OCI-LY1 (cell line): ENCODE results near the gene LIFR.

Experiments used
- H2AFZ ChIP-seq: fragments of 200-600 bp; sonication (generic), shearing (Covaris generic); 2 replicates; pipeline ENCODE4 v1.6.0; 2014; ENCODE audit warnings: antibody characterized with exemption, mild to moderate bottlenecking, low read length
- H3F3A ChIP-seq: fragments of 200-600 bp; sonication (generic), shearing (Covaris generic); 2 replicates; pipeline ENCODE4 v1.6.0; 2014; ENCODE audit warnings: mild to moderate bottlenecking, antibody characterized with exemption, low read length, moderate library complexity; ENCODE audit not compliant: insufficient read depth
- H3K27ac ChIP-seq: fragments of 200-600 bp; sonication (generic); 2 replicates; pipeline ENCODE4 v1.5.1; 2014; ENCODE audit warnings: low read length, mixed run types, mild to moderate bottlenecking, low read depth; ENCODE audit not compliant: poor library complexity, severe bottlenecking
- H3K27me3 ChIP-seq: fragments of 200-600 bp; sonication (generic); 2 replicates; pipeline ENCODE4 v1.6.0; 2014; ENCODE audit warnings: antibody characterized with exemption, mild to moderate bottlenecking, low read length, moderate library complexity; ENCODE audit not compliant: insufficient read depth
- H3K36me3 ChIP-seq: fragments of 200-600 bp; sonication (generic); 2 replicates; pipeline ENCODE4 v1.6.1; 2014; ENCODE audit warnings: mild to moderate bottlenecking, antibody characterized with exemption, low read length, moderate library complexity, mixed read lengths; ENCODE audit not compliant: insufficient read depth
- H3K4me1 ChIP-seq: fragments of 200-600 bp; sonication (generic); 2 replicates; pipeline ENCODE4 v1.5.1; 2014; ENCODE audit warnings: mild to moderate bottlenecking, low read length, moderate library complexity; ENCODE audit not compliant: insufficient read depth, severe bottlenecking
- H3K4me2 ChIP-seq: fragments of 200-600 bp; sonication (generic), shearing (Covaris generic); 2 replicates; pipeline ENCODE4 v1.6.1; 2014; ENCODE audit warnings: low read length
- H3K4me3 ChIP-seq: fragments of 200-600 bp; sonication (generic); 2 replicates; pipeline ENCODE4 v1.5.1; 2014; ENCODE audit warnings: low read length, low read depth, mild to moderate bottlenecking, mixed read lengths; ENCODE audit not compliant: poor library complexity, severe bottlenecking
- H3K79me2 ChIP-seq: fragments of 200-600 bp; shearing (Covaris generic); 2 replicates; pipeline ENCODE4 v1.6.1; 2016; ENCODE audit warnings: mixed run types, low read length, mixed read lengths; ENCODE audit not compliant: insufficient read depth
- H3K9ac ChIP-seq: fragments of 200-600 bp; sonication (generic), shearing (Covaris generic); 2 replicates; pipeline ENCODE4 v1.6.1; 2014; ENCODE audit warnings: mild to moderate bottlenecking, low read length, mixed read lengths
- H3K9me2 ChIP-seq: fragments of 200-600 bp; sonication (generic), shearing (Covaris generic); 2 replicates; pipeline ENCODE4 v1.6.1; 2014; ENCODE audit warnings: low read depth, mild to moderate bottlenecking, low read length, mixed read lengths
- H3K9me3 ChIP-seq: fragments of 200-600 bp; shearing (Covaris generic); 2 replicates; pipeline ENCODE4 v1.6.1; 2014; ENCODE audit warnings: low read length, mixed read lengths
- H4K20me1 ChIP-seq: fragments of 200-600 bp; sonication (generic), shearing (Covaris generic); 2 replicates; pipeline ENCODE4 v1.6.0; 2016; ENCODE audit warnings: mild to moderate bottlenecking, low read length; ENCODE audit not compliant: insufficient read depth
- CTCF ChIP-seq: fragments of 200-600 bp; sonication (generic), shearing (Covaris generic); IDR thresholded peaks from 2 replicates; pipeline ENCODE4 v1.5.1; 2017; ENCODE audit warnings: mild to moderate bottlenecking, antibody characterized with exemption, low read length, moderate library complexity, mixed read lengths
- EZH2 ChIP-seq: fragments of 200-600 bp; sonication (generic), shearing (Covaris generic); IDR thresholded peaks from 2 replicates; pipeline ENCODE4 v1.8.0; 2017; ENCODE audit warnings: borderline replicate concordance, mixed run types, mild to moderate bottlenecking, antibody characterized with exemption, low read length, moderate library complexity, mixed read lengths

Gene LIFR

DNA sequence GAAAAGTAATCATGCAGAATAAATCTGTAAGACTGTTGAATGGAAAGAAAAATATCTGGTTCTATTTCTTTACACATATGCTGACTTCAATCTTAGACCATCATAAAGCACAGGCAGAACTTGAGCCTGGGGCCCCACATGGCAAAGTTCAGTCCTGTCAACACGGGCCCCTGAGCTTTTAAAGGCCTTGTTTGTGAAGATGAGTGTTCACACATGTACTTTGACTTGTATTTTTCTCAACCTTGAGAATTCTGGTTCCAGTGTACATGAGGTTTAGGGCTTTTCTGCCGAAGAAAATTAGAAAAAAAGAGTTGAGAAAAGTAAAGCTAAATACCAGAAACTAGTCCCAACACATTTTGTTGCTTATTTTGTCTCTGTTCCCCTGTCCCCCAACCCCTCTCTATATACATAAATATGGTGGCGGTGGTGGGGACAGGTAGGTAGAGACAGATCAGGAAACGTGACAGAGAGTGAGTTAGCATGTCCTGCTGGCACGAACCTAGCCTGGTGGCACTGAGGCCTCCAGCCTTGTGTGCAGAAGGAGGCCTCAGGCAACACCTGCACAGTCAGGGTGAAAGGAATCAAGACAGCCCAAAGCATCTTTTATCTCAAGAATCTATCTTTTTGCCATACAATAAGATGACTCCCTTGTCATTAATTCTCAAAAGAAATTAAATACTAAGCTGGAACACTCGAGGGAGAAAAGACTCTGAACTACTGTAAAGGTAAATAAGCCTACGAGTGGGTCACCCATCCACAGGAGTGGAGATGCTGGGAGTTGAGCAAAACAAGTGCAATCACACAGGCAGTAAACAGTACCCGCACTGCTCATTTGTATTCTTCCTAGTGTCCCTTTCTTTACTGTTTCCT lies 22.9 kb downstream of the LIFR start:
- no peaks in the 10 kb centered on the region for H4K20me1 ChIP-seq
- no peaks in the 10 kb centered on the region for H3K27me3 ChIP-seq
- no peaks in the 10 kb centered on the region for H3K4me1 ChIP-seq
- H3K4me3 ChIP-seq, result no peak overlapping the region
- H3K9me3 ChIP-seq, result no peaks in the 10 kb centered on the region
- H3K36me3 ChIP-seq, result no peaks in the 10 kb centered on the region
- no peaks in the 10 kb centered on the region for H3K9me2 ChIP-seq
- H3F3A ChIP-seq, result no peaks in the 10 kb centered on the region
- TF ChIP-seq EZH2 (no peak), CTCF (no peak)
- no peak overlapping the region for H2AFZ ChIP-seq
- no peaks in the 10 kb centered on the region for H3K79me2 ChIP-seq
- H3K9ac ChIP-seq, result no peak overlapping the region
- no peak overlapping the region for H3K27ac ChIP-seq
- no peak overlapping the region for H3K4me2 ChIP-seq

DNA sequence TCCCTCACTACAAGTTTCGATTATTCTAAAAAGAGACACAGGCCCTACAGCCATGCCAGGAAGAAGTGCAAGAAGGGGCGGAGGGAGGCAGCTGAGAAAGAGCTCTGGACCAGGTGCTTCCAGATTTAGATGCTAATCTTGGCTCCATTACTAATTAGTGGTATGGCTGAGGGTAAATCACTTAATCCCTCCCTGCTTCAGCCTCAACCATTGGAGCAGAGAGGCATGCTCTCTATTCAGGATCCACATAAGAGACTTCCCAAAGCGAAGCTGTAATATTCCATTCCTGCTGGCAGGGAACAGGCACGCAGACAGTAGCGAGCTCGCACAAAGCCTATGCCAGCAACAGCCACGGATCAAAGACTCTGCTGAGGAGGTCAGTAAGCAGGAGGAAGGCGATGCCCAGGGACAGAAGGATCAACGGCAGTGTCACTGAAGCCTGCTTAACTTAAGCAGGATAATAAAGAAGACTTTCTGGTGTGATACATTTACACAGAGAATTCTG lies 24.2 kb downstream of the LIFR start:
- Histone ChIP-seq H3K27ac (no peak overlapping the region), H3K36me3 (no peaks in the 10 kb centered on the region), H3K9me3 (no peaks in the 10 kb centered on the region), H3K79me2 (no peaks in the 10 kb centered on the region), H2AFZ (no peak overlapping the region), H3F3A (no peaks in the 10 kb centered on the region), H3K27me3 (no peaks in the 10 kb centered on the region), H3K4me1 (no peaks in the 10 kb centered on the region), H3K4me3 (no peak overlapping the region), H3K9ac (no peak overlapping the region), H3K9me2 (no peaks in the 10 kb centered on the region), H4K20me1 (no peaks in the 10 kb centered on the region), H3K4me2 (no peak overlapping the region)
- no peak for TF ChIP-seq CTCF
- TF ChIP-seq EZH2, result no peak

DNA sequence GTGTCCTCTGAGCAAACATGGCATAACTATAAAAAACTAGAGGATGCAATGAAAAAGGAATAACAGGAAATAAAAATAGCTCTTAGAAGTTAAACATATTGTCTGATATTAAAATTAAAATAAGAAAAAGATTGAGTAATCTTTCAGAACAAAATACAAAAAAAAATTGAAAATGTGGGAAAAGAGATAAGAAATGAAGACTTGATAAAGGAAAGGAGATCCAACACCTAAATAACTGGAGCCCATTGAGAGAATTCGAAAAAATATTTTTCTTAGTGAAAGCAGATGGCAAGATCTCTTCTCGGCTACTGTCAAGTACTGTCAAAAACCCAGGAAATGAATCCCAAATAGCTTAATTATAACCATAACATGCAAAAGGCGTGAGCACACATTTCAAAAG lies 24.9 kb downstream of the LIFR start:
- H4K20me1 ChIP-seq, result no peaks in the 10 kb centered on the region
- no peaks in the 10 kb centered on the region for H3K27me3 ChIP-seq
- no peak overlapping the region for H3K4me3 ChIP-seq
- H3K4me1 ChIP-seq, result no peaks in the 10 kb centered on the region
- no peak overlapping the region for H2AFZ ChIP-seq
- no peaks in the 10 kb centered on the region for H3K79me2 ChIP-seq
- H3F3A ChIP-seq, result no peaks in the 10 kb centered on the region
- H3K9me3 ChIP-seq, result no peaks in the 10 kb centered on the region
- no peak for TF ChIP-seq CTCF
- H3K36me3 ChIP-seq, result no peaks in the 10 kb centered on the region
- no peak overlapping the region for H3K9ac ChIP-seq
- no peak overlapping the region for H3K4me2 ChIP-seq
- H3K27ac ChIP-seq, result no peak overlapping the region
- no peaks in the 10 kb centered on the region for H3K9me2 ChIP-seq
